ENCODE data around the gene DLL1.

DLL1 gene

GRCh38 chr6:170278743-170279094 is 12.2 kb downstream of the DLL1 start:
- peaks cover 39% of the 10 kb centered on the region for H3K4me1 Mint-ChIP-seq
- TF ChIP-seq CTCF (IDR thresholded peaks at IDR 0.05; ENCODE audit: unreplicated experiment in 3 of 3): no peak
- peak overlapping the region in 1 of 3 experiments; percentile 10 for H3K27ac Mint-ChIP-seq
- no peaks in the 10 kb centered on the region for H3K9me3 Mint-ChIP-seq
- peaks cover 34% of the 10 kb centered on the region for H3K27me3 Mint-ChIP-seq (ENCODE audit: low read depth)
- H3K36me3 Mint-ChIP-seq (ENCODE audit: low read depth): peaks cover 9% of the 10 kb centered on the region
- H3K4me3 Mint-ChIP-seq: no peak overlapping the region

- no peak for TF ChIP-seq CTCF (IDR thresholded peaks at IDR 0.05; ENCODE audit: unreplicated experiment in 3 of 3)
- Mint-ChIP-seq H3K4me1 (peaks cover 43% of the 10 kb centered on the region), H3K27ac (no peak overlapping the region), H3K36me3 (ENCODE audit: low read depth) (peaks cover 9% of the 10 kb centered on the region), H3K4me3 (no peak overlapping the region), H3K9me3 (no peaks in the 10 kb centered on the region), H3K27me3 (ENCODE audit: low read depth) (peaks cover 37% of the 10 kb centered on the region)
These were observed 12.8 kb downstream of the DLL1 start for GRCh38 chr6:170277893-170278742.

GRCh38 chr6:170276369-170277057 is 14.4 kb downstream of the DLL1 start:
- peaks cover 48% of the 10 kb centered on the region for H3K4me1 Mint-ChIP-seq
- H3K36me3 Mint-ChIP-seq (ENCODE audit: low read depth): peaks cover under 1% of the 10 kb centered on the region
- peaks cover 34% of the 10 kb centered on the region for H3K27me3 Mint-ChIP-seq (ENCODE audit: low read depth)
- no peak for TF ChIP-seq CTCF (IDR thresholded peaks at IDR 0.05; ENCODE audit: unreplicated experiment in 3 of 3)
- H3K4me3 Mint-ChIP-seq: no peak overlapping the region
- no peaks in the 10 kb centered on the region for H3K9me3 Mint-ChIP-seq
- H3K27ac Mint-ChIP-seq: no peak overlapping the region

- peaks cover 23% of the 10 kb centered on the region for H3K27me3 Mint-ChIP-seq (ENCODE audit: low read depth)
- no peaks in the 10 kb centered on the region for H3K36me3 Mint-ChIP-seq (ENCODE audit: low read depth)
- H3K4me1 Mint-ChIP-seq: peaks cover 44% of the 10 kb centered on the region
- no peak for TF ChIP-seq CTCF (IDR thresholded peaks at IDR 0.05; ENCODE audit: unreplicated experiment in 3 of 3)
- H3K4me3 Mint-ChIP-seq: no peak overlapping the region
- no peak overlapping the region for H3K27ac Mint-ChIP-seq
- H3K9me3 Mint-ChIP-seq: no peaks in the 10 kb centered on the region
These were observed 15.9 kb downstream of the DLL1 start for GRCh38 chr6:170274713-170275560.

GRCh38 chr6:170273681-170274080 is 17.2 kb downstream of the DLL1 start:
- no peaks in the 10 kb centered on the region for H3K36me3 Mint-ChIP-seq (ENCODE audit: low read depth)
- H3K4me3 Mint-ChIP-seq: no peak overlapping the region
- peaks cover 21% of the 10 kb centered on the region for H3K27me3 Mint-ChIP-seq (ENCODE audit: low read depth)
- no peaks in the 10 kb centered on the region for H3K9me3 Mint-ChIP-seq
- H3K27ac Mint-ChIP-seq: no peak overlapping the region
- no peak for TF ChIP-seq CTCF (IDR thresholded peaks at IDR 0.05; ENCODE audit: unreplicated experiment in 3 of 3)
- peaks cover 40% of the 10 kb centered on the region for H3K4me1 Mint-ChIP-seq
